Endothelial cell of umbilical vein (primary cell): Measurements from ENCODE around the gene CCIN. TPM values are rescaled to one million over a fixed set of nuclear protein-coding genes. Genes with fewer than 3 reads are reported as not detected.
A peak's percentile ranks its signal among the peaks of the same experiment; 100 is the strongest.

Source experiments
- BruUV-seq: library from RNA; stranded (reverse); fragments of 400-500 nt; replicated peaks from 2 replicates; lab custom pipeline; 2021; lab: Mats Ljungman, UMichigan
- CTCF ChIA-PET: fragments of 300-600, 350-600 bp; sonication (Branson Sonifier 250); formaldehyde crosslinking; loops from one replicate; lab custom pipeline; 2021; ENCODE audit warnings: antibody characterized with exemption, inconsistent platforms; lab: Charles Lee
- POLR2A ChIA-PET: fragments of 300-600, 350-600 bp; sonication (Branson Sonifier 250); formaldehyde crosslinking; loops from one replicate; lab custom pipeline; 2021; ENCODE audit warnings: antibody characterized with exemption, inconsistent platforms; lab: Charles Lee
- DNase-seq: peaks from one replicate; pipeline ENCODE4 v3.0.0-alpha.2; 2011; ENCODE audit warnings: low read depth, low spot score
- FAIRE-seq: peaks from 2 replicates; lab custom pipeline; 2011; peaks lifted over from hg19 to GRCh38; lab: Jason Lieb, UNC
- H2AFZ ChIP-seq: 2 replicates; pipeline ENCODE4 v1.6.0; 2012; ENCODE audit warnings: low read depth, low read length, control low read depth, inconsistent platforms
- H3K27ac ChIP-seq: 2 replicates; pipeline ENCODE4 v1.5.1; 2011; ENCODE audit warnings: low read depth, mild to moderate bottlenecking, control low read depth, low read length, moderate library complexity; ENCODE audit not compliant: insufficient read depth
- H3K27me3 ChIP-seq, 2 experiments: 2 replicates each; pipeline versions ENCODE4 v1.6.0 to v1.6.1; 2011; ENCODE audit warnings: low read length in 2 of 2, mixed read lengths in 1 of 2; ENCODE audit not compliant: control insufficient read depth in 2 of 2, insufficient read depth in 2 of 2
- H3K36me3 ChIP-seq, 2 experiments: 2 replicates in 1 of 2; 3 replicates in 1 of 2; pipeline ENCODE4 v1.5.1; 2011; ENCODE audit warnings: low read length in 2 of 2, mild to moderate bottlenecking in 1 of 2, moderate library complexity in 1 of 2; ENCODE audit not compliant: control insufficient read depth in 2 of 2, insufficient read depth in 2 of 2; ENCODE audit errors: extremely low read depth in 1 of 2
- H3K4me1 ChIP-seq: 3 replicates; pipeline ENCODE4 v1.5.1; 2011; ENCODE audit warnings: mild to moderate bottlenecking, low read length; ENCODE audit not compliant: control insufficient read depth, insufficient read depth; ENCODE audit errors: extremely low read depth
- H3K4me2 ChIP-seq: 2 replicates; pipeline ENCODE4 v1.6.1; 2011; ENCODE audit warnings: low read length, control low read depth, mixed read lengths; ENCODE audit not compliant: insufficient read depth
- H3K4me3 ChIP-seq, 3 experiments: fragments of 200-600 bp in 1 of 3; sonication (generic), shearing (Covaris generic) in 1 of 3; replicated peaks in 1 of 3; 2 replicates each; pipeline ENCODE4 v1.5.1; 2011 to 2016; ENCODE audit warnings: control low read depth in 3 of 3, low read length in 3 of 3, mild to moderate bottlenecking in 2 of 3, inconsistent platforms in 1 of 3, low read depth in 1 of 3, moderate library complexity in 1 of 3; ENCODE audit not compliant: insufficient read depth in 1 of 3
- H3K79me2 ChIP-seq: 2 replicates; pipeline ENCODE4 v1.6.0; 2012; ENCODE audit warnings: low read length, inconsistent platforms; ENCODE audit not compliant: control insufficient read depth, insufficient read depth
- H3K9ac ChIP-seq: replicated peaks from 2 replicates; pipeline ENCODE3; 2011; ENCODE audit warnings: low read length, control low read depth; ENCODE audit not compliant: insufficient read depth; ENCODE audit errors: extremely low read depth
- H3K9me1 ChIP-seq: replicated peaks from 3 replicates; pipeline ENCODE4 v1.6.0; 2011; ENCODE audit warnings: mild to moderate bottlenecking, low read length; ENCODE audit not compliant: control insufficient read depth, insufficient read depth; ENCODE audit errors: extremely low read depth
- H3K9me3 ChIP-seq: replicated peaks from 2 replicates; pipeline ENCODE4 v1.5.1; 2012; ENCODE audit warnings: low read length, inconsistent platforms; ENCODE audit not compliant: control insufficient read depth, insufficient read depth
- H4K20me1 ChIP-seq: replicated peaks from 2 replicates; pipeline ENCODE3; 2011; ENCODE audit warnings: mild to moderate bottlenecking, low read length; ENCODE audit not compliant: control insufficient read depth, insufficient read depth; ENCODE audit errors: extremely low read depth
- EZH2 ChIP-seq: IDR thresholded peaks from 2 replicates; pipeline ENCODE4 v1.6.1; 2012; ENCODE audit warnings: borderline replicate concordance, low read depth, mild to moderate bottlenecking, moderate library complexity, low read length, inconsistent platforms; ENCODE audit not compliant: severe bottlenecking
- FOS ChIP-seq: IDR thresholded peaks from 2 replicates; pipeline ENCODE4 v1.6.1; 2011; ENCODE audit warnings: mild to moderate bottlenecking, low read length, moderate library complexity, borderline replicate concordance; ENCODE audit not compliant: insufficient read depth
- GATA2 ChIP-seq: IDR thresholded peaks from 2 replicates; pipeline ENCODE4 v1.7.0; 2011; ENCODE audit warnings: low read depth, mild to moderate bottlenecking, moderate library complexity, mixed read lengths, low read length; ENCODE audit not compliant: insufficient read length, insufficient read depth
- JUN ChIP-seq: IDR thresholded peaks from 2 replicates; pipeline ENCODE4 v1.6.1; 2011; ENCODE audit warnings: borderline replicate concordance, low read depth; ENCODE audit not compliant: insufficient read length, insufficient read depth
- MAX ChIP-seq: IDR thresholded peaks from 2 replicates; pipeline ENCODE4 v1.6.1; 2011; ENCODE audit not compliant: insufficient read depth, insufficient read length
- MYC ChIP-seq: IDR thresholded peaks from one replicate; pipeline ENCODE4 v1.6.1; 2011; ENCODE audit warnings: mild to moderate bottlenecking, low read depth, low read length
- POLR2A ChIP-seq: IDR thresholded peaks from 2 replicates; pipeline ENCODE4 v1.6.1; 2012; ENCODE audit warnings: low read depth, mild to moderate bottlenecking, control low read depth, low read length
- POLR2AphosphoS5 ChIP-seq: IDR thresholded peaks from 2 replicates; pipeline ENCODE4 v1.6.1; 2012; ENCODE audit warnings: low read depth, mild to moderate bottlenecking, control low read depth, low read length, moderate library complexity; ENCODE audit not compliant: insufficient read depth
- dilution Hi-C: fragments of 300-500 bp; cut with MboI; formaldehyde crosslinking; loops from one replicate; pipeline ENCODE4 v1.15.0; 2019; ENCODE audit warnings: low sequenced_read_pairs; ENCODE audit not compliant: extremely low pct_ligation_motif_present
- intact Hi-C: fragments of 100-400 bp; cut with micrococcal nuclease; formaldehyde crosslinking; loops from one replicate; pipeline ENCODE4 v1.10.0; 2022
- polyA plus RNA-seq, 4 experiments: library from polyadenylated mRNA; depleted of rRNA in 3 of 4; stranded (reverse) in 3 of 4; unstranded in 1 of 4; fragments of >200 nt; gene quantifications; 2 replicates each; pipeline versions ENCODE4 v1.2.1 to v1.2.3, GENCODE V29; 2011 to 2012; ENCODE audit warnings: missing spikeins in 1 of 4
- total RNA-seq: library from RNA; stranded (reverse); gene quantifications from 2 replicates; pipeline ENCODE4 v1.2.3, GENCODE V29; 2021

Gene CCIN
- total and polyA plus RNA-seq, 2 donors (not counting 3 experiments of a cell fraction or from before 2014, with no cell fraction given) = 0.22 to 1.2 TPM

- peak overlapping the region; percentile 78 for H3K27ac ChIP-seq
- no peaks in the 10 kb centered on the region for H3K9me3 ChIP-seq
- H2AFZ ChIP-seq = peak overlapping the region; percentile 40
- FAIRE-seq (no peak), DNase-seq (peak; percentile 46)
- H4K20me1 ChIP-seq = no peaks in the 10 kb centered on the region
- no peaks in the 10 kb centered on the region for H3K9me1 ChIP-seq
- dilution Hi-C loops (no loop called here), intact Hi-C loops (loop anchor here (5.0 kb wide), 1 partner anchor 137 kb away; no protein-coding TSS in a partner anchor)
- H3K4me2 ChIP-seq = peak overlapping the region; percentile 66
- peak overlapping the region; percentile 96 for H3K9ac ChIP-seq
- H3K4me3 ChIP-seq = peak overlapping the region in 2 of 3 experiments; percentile 90 to 93
- H3K4me1 ChIP-seq = peaks cover 31% of the 10 kb centered on the region
- BruUV-seq = TSS peak; percentile 92
- ChIA-PET POLR2A (interaction anchor here (0.6 to 1.7 kb wide), 11 partner anchors 11 to 408 kb away, joined by 3 to 8 read pairs (median 4); no protein-coding TSS in a partner anchor), CTCF (interaction anchor here (0.6 to 4.3 kb wide), 22 partner anchors 12 to 400 kb away, joined by 3 to 29 read pairs (median 6); partner anchors contain the start of gene GLIPR2)
- TF ChIP-seq JUN (no peak), MAX (no peak), POLR2AphosphoS5 (no peak), GATA2 (no peak), MYC (no peak), EZH2 (no peak), FOS (no peak), POLR2A (no peak)
- H3K79me2 ChIP-seq = peaks cover 43% of the 10 kb centered on the region
- H3K36me3 ChIP-seq = no peaks in the 10 kb centered on the region
- no peaks in the 10 kb centered on the region for H3K27me3 ChIP-seq
Measured at GRCh38 chr9:36189976-36190375, 20.8 kb downstream of the CCIN start.
